CD4-positive, alpha-beta T cell treated with Interleukin-10 for 1 hour (primary cell): Measurements from ENCODE around the gene CLIC1.

ENCODE experiments used
- DNase-seq: peaks from one replicate; pipeline ENCODE4 v3.0.0-alpha.2; 2020

The CLIC1 gene

GRCh38 chr6:31736021-31736767, at the start of gene CLIC1:
Gene CLIC1 (minus strand): TSS chr6:31736530. CDS start chr6:31736300, 230 bp downstream.
- peak; percentile 80 for DNase-seq

DNA sequence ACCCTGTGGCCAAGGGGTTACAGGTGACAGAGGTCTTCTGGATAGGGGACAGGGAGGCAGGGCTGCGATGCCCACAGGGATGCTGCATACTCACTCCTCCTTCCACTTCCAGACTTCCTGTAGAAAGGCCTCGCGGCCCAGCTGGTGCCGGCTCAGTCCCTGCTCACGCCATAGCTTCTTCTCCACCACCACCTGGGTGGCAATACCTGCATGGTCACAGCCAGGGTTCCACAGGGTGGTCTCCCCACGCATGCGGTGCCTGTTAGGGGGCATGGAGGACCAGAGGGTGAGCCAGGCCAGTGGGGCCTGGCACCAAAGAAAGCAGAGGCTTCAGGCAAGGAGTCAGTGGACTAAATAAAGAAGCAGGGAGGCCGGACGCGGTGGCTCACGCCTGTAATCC, 49.1 kb upstream of the CLIC1 start:
- no peak for DNase-seq

DNA sequence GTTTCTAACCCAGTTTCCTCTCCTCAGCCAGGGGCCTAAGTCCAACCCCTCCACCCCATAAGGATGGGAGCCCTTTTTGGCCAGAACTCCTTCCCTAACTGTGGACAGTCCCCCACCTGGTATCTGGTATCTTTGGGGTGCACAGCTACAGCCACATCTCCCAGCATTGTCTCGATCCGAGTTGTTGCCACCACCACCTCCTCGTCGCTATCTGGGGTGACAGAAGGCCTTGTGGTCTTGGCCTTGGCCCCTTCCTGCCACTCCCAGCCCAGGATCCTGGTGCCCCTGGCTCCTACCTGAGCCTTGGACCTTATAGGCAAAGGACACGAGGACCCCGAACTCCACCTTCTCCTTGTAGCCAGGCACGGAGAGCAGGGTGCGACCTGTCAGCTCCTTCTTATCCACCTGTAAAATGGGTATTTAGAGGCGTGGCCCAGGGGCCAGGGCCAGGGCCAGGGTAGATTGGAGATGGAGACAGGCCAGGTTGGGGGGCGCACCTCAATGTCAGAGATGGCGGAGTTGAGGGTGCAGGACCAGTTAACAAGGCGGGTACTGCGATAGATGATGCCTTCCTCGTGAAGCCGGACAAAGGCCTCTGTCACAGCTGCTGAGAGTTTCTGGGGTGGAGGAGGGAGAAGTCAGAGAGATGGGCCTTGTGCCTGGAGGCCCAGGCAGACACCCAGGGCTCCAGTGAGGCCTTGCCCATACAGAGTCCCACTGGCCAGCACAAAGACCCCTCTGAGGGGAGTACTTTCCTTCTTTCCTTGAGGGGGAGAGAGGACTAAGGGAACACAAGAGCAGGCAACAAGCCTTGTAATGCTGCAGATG, 48.0 kb upstream of the CLIC1 start:
- no peak for DNase-seq

DNA sequence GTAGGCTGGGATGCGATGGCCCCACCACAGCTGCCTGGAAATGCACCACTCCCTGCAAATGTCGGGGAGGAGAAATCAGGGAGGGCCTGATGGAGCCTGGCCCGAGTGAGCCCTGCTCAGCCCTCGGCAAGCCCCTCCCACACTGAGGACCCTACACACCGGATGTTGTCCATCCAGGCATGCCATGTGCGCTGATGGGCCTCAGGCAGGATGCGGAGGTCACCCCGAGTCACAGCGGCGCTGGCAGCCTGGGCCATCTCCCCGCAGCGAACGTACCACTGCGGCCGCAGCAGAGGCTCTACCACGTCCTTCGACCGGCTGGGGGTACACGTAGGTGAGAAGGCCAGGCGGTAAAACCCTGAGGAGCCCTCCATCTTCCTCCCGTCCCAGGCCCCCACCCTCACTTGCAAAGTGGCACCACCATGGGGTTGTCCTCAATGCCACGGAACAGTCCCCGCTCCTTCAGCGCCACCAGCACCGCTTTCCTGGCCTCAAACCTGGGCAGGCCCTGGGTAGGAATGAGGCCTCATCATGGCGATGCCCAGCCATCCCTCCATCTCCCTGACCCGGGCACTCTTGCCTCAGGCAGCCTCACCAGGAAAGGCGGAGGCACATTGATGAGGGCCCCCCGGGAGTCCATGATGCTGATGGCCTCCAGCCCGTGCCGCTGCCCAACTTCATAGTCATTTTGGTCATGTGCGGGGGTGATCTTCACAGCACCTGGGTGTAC, 46.0 kb upstream of the CLIC1 start:
- DNase-seq, result no peak

DNA sequence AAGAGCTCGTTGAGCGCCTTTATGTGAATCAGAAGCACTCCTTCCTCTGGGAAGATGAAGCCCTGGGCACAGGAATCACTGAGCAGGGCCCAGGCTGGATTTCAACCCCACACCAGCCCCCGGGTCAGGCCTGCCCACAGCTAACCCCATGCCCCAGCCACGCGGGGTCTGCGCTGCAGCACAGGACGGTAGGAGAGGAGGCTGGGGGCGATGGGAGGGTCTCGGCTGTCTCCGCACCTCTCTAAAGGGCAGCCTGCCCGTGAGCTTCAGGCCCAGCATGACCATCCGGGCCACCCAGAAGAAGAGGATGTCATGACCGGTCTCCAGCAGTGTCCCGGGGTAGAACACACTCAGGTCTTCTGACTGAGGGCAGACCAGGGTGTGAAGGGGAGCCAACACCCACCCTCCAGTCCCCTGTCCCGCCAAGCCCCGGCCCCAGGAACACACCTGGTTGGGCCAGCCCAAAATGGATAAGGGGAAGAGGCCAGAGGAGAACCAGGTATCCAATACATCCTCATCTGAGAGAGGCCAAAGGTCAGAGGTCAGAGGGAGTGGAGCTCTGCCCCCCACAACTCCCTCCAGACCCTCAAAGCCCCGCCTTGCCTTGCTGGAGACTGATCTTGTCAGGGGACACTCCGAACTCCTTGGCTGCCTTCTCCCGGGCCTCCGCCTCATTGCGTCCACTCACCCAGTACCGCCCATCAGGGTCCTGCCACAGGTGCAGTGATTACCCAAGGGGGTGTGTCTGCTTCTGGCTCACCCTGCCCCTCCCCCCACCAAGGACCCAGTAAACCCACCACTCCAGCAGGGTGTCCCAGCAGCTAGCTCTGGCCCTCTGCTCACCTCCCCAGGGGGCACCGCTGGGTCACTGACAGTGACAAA, 45.2 kb upstream of the CLIC1 start:
- no peak for DNase-seq

- no peak for DNase-seq
Measured at GRCh38 chr6:31780507-31781243, 44.3 kb upstream of the CLIC1 start.

- DNase-seq, result no peak
Measured at GRCh38 chr6:31779908-31780307, 43.6 kb upstream of the CLIC1 start.

GRCh38 chr6:31778999-31779885, 42.9 kb upstream of the CLIC1 start:
- DNase-seq, result no peak

DNA sequence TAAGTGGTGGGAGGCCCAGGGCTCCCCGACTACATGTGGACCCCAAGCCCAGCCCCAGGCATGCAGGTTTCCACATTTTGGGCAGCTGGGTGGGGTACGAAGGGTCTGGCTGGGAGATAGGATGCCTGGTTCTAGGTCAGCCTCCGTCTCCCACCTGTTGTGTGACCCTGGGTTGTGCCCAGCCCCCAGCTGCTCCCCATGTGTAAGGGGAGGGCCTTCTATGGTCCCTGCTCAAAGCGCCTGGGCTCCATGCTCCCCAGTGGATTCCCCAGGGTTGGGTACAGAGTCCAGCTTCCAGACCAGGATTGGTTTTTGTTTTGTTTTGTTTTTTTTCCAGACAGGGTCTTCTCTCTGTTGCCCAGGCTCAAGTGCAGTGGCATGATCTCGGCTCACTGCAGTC, 41.9 kb upstream of the CLIC1 start:
- DNase-seq, result no peak

DNA sequence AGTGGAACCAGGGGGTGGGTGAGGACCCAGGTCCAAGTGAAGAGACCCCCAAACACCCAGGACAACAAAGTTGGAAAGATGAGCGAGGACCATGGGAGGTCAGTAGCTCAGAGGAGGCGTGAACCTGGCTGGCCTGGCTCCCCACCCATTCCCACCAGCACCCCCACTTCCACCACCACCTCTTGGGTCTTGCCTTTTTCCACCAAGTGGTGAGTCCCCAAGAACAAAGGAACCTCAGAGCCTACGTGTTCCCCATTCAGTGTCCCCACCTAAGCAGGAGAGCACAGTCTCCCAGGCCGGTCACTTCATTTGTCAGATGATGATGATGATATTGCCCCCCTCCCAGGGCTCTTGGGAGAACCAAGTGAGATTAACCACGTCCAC, 41.3 kb upstream of the CLIC1 start:
- DNase-seq, result no peak

DNA sequence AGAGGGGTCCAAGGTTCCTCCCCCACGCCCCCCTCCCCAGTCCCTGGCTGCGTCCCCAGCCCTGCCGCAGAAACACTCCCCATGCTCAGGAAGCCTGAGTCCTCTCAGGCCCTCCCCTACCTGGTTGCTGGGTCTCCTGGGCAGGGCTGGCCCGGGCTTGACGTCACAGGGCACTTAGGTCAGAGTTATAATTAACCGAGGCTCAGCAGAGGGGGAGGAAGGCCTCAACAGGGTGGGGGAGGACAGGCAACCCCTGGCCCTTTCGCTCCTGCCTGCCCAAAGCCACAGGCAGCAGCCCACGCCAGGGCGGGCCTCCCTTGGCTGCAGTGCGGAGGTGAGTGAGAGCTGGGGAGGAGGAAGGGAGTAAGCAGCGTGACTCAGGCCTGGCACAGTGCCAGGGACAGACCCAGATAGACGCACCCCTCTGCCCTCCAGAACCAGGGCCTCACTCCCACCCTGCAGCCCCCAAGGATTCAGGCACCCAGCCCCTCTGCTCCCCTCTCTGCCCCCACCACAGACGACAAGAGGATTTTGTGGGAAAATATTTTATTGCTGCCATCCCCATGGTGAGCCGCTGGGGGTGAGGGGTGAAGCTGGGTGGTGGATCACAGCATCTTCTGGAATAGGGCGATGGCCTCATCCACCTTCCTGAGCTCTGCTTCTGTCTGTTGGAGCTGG, 40.8 kb upstream of the CLIC1 start, which contains the start of gene VWA7:
TSS of gene VWA7 (minus strand) at position 340 of the 678 bp plus-strand sequence. CDS start 549 bp downstream, outside the sequence.
- DNase-seq, result peak; percentile 79

GRCh38 chr6:31776485-31776988, 40.2 kb upstream of the CLIC1 start:
- no peak for DNase-seq

- DNase-seq, result no peak
Measured at GRCh38 chr6:31775633-31776484, 39.5 kb upstream of the CLIC1 start.

- DNase-seq, result no peak
Measured at GRCh38 chr6:31775184-31775583, 38.9 kb upstream of the CLIC1 start.

- no peak for DNase-seq
Measured at GRCh38 chr6:31771992-31772358, 35.6 kb upstream of the CLIC1 start.

DNA sequence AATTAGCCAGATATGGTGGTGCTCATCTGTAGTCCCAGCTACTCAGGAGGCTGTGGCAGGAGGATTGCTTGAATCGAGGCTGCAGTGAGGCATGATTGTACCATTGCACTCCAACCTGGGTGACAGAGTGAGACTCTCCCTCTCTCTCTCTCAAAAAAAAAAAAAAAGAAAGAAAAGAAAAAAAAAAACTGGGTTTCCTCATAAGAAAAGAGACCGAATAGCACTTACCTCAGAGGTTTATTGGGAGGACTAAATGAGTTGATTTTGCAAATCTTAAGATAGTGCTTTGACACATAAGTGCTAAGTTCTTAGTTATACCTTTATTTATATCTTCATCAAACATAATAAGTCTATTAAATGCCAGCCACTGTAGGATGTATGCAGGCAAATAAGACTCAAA, 34.5 kb upstream of the CLIC1 start:
- DNase-seq, result no peak

DNA sequence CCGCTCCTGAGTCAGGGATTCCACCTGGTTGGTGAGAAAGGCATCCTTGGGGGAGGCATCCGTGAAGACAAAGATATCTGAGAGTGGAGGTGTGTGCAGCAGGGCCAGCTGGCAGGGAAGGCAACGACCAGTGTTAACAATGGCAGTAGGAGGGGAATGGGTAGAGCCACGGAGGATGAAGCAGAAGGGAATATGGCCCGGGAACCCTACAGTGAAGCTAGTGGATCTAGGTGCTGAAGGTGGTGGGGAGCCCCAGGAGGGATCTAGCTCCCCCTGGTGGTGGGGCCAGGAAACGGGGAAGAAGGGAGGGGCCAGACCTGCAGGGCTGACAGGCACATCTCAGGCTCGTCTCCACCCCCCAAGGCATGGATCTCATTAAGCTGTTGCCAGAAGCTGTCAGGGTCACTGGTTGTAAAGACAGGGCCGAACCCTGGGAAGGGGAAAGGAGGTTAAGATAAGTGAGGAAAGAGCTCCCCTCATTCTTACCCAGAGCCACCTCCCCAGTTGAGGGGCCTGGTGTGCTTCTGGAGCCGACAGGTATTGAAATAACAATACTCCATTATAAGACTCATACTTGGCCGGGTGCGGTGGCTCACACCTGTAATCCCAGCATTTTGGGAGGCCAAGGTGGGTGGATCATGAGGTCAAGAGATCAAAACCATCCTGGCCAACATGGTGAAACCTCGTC, 33.5 kb upstream of the CLIC1 start:
- DNase-seq, result peak; percentile 87
